SU-DHL-6 (cell line): ENCODE measurements around the gene EFTUD2.

Experiments
- H2AFZ ChIP-seq: fragments of 200-600 bp; sonication (generic); 2 replicates; pipeline ENCODE4 v1.6.1; 2014; ENCODE audit warnings: low read depth, mild to moderate bottlenecking, moderate library complexity, mixed read lengths, antibody characterized with exemption, low read length; ENCODE audit not compliant: severe bottlenecking
- H3F3A ChIP-seq: fragments of 200-600 bp; shearing (Covaris generic); 2 replicates; pipeline ENCODE4 v1.6.0; 2016; ENCODE audit warnings: antibody characterized with exemption, mild to moderate bottlenecking; ENCODE audit not compliant: insufficient read depth
- H3K27ac ChIP-seq: fragments of 200-600 bp; sonication (generic); 2 replicates; pipeline ENCODE4 v1.5.1; 2016; ENCODE audit warnings: low read depth, mild to moderate bottlenecking, low read length, moderate library complexity, mixed read lengths
- H3K27me3 ChIP-seq: fragments of 200-600 bp; sonication (generic), shearing (Covaris generic); 2 replicates; pipeline ENCODE4 v1.6.0; 2014; ENCODE audit warnings: mild to moderate bottlenecking, low read length
- H3K36me3 ChIP-seq: fragments of 200-600 bp; sonication (generic); 2 replicates; pipeline ENCODE4 v1.6.1; 2014; ENCODE audit warnings: mild to moderate bottlenecking, low read length, mixed read lengths
- H3K4me2 ChIP-seq: fragments of 300-600, 200-600 bp; shearing (Covaris generic), sonication (generic); 2 replicates; pipeline ENCODE4 v1.6.0; 2014; ENCODE audit warnings: low read length, low read depth, mild to moderate bottlenecking; ENCODE audit not compliant: poor library complexity, severe bottlenecking
- H3K4me3 ChIP-seq: fragments of 200-600 bp; sonication (generic); 2 replicates; pipeline ENCODE4 v1.5.1; 2014; ENCODE audit warnings: antibody characterized with exemption, low read length, mild to moderate bottlenecking, mixed read lengths; ENCODE audit not compliant: insufficient read depth, poor library complexity, severe bottlenecking
- H3K79me2 ChIP-seq: fragments of 200-600 bp; sonication (generic); 2 replicates; pipeline ENCODE4 v1.6.1; 2014; ENCODE audit warnings: mild to moderate bottlenecking, low read length, moderate library complexity; ENCODE audit not compliant: insufficient read depth
- H3K9ac ChIP-seq: fragments of 200-600 bp; sonication (generic); 2 replicates; pipeline ENCODE4 v1.7.0; 2014; ENCODE audit warnings: mild to moderate bottlenecking, low read length
- H3K9me2 ChIP-seq: fragments of 200-600 bp; sonication (generic); replicated peaks from 2 replicates; pipeline ENCODE4 v1.6.1; 2014; ENCODE audit warnings: low read length; ENCODE audit not compliant: insufficient read depth
- H3K9me3 ChIP-seq: fragments of 200-600 bp; sonication (generic); 2 replicates; pipeline ENCODE4 v1.6.1; 2014; ENCODE audit warnings: low read length, mixed read lengths; ENCODE audit not compliant: insufficient read depth
- H4K20me1 ChIP-seq: fragments of 200-600 bp; sonication (generic); 2 replicates; pipeline ENCODE4 v1.6.1; 2014; ENCODE audit warnings: low read depth, mild to moderate bottlenecking, antibody characterized with exemption, low read length, moderate library complexity, mixed read lengths
- EZH2phosphoT487 ChIP-seq: fragments of 200-600 bp; sonication (generic), shearing (Covaris generic); conservative IDR thresholded peaks from 2 replicates; pipeline ENCODE4 v1.6.1; 2018; ENCODE audit warnings: mild to moderate bottlenecking, antibody characterized with exemption, low read length, moderate library complexity, mixed read lengths
- TF ChIP-seq, protein P1 (sequence below): fragments of 200-600 bp; sonication (generic); IDR thresholded peaks from one replicate; pipeline ENCODE4 v1.5.1; 2017; ENCODE audit warnings: antibody characterized with exemption, mild to moderate bottlenecking, low read length, moderate library complexity; ENCODE audit not compliant: insufficient read depth, poor library complexity, severe bottlenecking

EFTUD2 gene

DNA sequence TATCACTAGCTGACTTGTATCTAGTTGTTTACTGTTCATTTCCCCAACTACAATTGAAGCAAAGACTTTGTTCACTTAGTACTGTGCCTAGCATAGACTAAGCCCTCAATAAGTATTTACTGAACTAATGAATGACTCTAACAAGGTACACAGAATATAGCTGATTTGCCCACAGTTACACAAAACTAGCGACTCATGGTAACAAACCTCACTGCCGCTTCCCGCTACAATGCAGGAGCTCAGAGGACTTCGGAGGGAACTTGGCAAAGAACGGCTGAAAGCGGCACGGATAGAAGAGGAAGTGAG is 524 bp downstream of the EFTUD2 start:
- no peaks in the 10 kb centered on the region; the same call in 1 of the 2 replicates for H3K36me3 ChIP-seq
- H3F3A ChIP-seq: no peaks in the 10 kb centered on the region
- H3K4me3 ChIP-seq: peak overlapping the region; percentile 81
- H3K4me2 ChIP-seq: peak overlapping the region; percentile 71
- TF ChIP-seq, protein P1, sequence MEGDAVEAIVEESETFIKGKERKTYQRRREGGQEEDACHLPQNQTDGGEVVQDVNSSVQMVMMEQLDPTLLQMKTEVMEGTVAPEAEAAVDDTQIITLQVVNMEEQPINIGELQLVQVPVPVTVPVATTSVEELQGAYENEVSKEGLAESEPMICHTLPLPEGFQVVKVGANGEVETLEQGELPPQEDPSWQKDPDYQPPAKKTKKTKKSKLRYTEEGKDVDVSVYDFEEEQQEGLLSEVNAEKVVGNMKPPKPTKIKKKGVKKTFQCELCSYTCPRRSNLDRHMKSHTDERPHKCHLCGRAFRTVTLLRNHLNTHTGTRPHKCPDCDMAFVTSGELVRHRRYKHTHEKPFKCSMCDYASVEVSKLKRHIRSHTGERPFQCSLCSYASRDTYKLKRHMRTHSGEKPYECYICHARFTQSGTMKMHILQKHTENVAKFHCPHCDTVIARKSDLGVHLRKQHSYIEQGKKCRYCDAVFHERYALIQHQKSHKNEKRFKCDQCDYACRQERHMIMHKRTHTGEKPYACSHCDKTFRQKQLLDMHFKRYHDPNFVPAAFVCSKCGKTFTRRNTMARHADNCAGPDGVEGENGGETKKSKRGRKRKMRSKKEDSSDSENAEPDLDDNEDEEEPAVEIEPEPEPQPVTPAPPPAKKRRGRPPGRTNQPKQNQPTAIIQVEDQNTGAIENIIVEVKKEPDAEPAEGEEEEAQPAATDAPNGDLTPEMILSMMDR: no peak
- no peaks in the 10 kb centered on the region for H3K9me2 ChIP-seq
- H4K20me1 ChIP-seq: no peaks in the 10 kb centered on the region
- peak overlapping the region; percentile 53 for H2AFZ ChIP-seq
- peaks cover 46% of the 10 kb centered on the region for H3K79me2 ChIP-seq
- no peaks in the 10 kb centered on the region for H3K27me3 ChIP-seq
- peak overlapping the region; percentile 79 for H3K27ac ChIP-seq
- H3K9ac ChIP-seq: peak overlapping the region; percentile 85
- no peaks in the 10 kb centered on the region for H3K9me3 ChIP-seq

DNA sequence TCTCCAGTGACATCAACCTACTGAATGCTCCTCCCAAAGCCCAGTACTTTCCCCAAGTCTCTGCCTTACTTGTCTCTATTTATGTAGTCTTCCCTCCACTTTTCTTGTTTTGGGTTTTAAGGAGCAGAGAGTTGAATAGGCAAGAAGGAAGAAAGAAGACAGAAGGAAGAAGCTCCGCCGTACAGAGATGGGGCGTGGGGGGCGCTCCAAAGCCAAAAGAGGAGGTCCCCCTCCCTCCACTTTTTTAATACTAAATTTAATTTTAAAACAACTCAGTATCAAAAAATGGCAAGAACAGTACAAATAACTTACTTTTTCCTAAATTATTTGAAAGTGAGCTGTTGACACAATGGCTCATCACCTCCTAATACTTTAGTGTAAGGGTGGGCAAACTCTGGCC is 4.6 kb downstream of the EFTUD2 start:
- no peak overlapping the region for H3K4me2 ChIP-seq
- H3K9me3 ChIP-seq: no peaks in the 10 kb centered on the region
- H3K36me3 ChIP-seq: peaks cover 2% of the 10 kb centered on the region; the same call in 1 of the 2 replicates
- no peaks in the 10 kb centered on the region for H3F3A ChIP-seq
- TF ChIP-seq, protein P1: no peak
- no peak for TF ChIP-seq EZH2phosphoT487
- H3K9me2 ChIP-seq: no peaks in the 10 kb centered on the region
- H3K4me3 ChIP-seq: no peak overlapping the region
- H4K20me1 ChIP-seq: no peaks in the 10 kb centered on the region
- no peak overlapping the region for H3K27ac ChIP-seq
- H3K9ac ChIP-seq: no peak overlapping the region
- H2AFZ ChIP-seq: no peak overlapping the region
- no peaks in the 10 kb centered on the region for H3K27me3 ChIP-seq
- H3K79me2 ChIP-seq: peaks cover 74% of the 10 kb centered on the region

DNA sequence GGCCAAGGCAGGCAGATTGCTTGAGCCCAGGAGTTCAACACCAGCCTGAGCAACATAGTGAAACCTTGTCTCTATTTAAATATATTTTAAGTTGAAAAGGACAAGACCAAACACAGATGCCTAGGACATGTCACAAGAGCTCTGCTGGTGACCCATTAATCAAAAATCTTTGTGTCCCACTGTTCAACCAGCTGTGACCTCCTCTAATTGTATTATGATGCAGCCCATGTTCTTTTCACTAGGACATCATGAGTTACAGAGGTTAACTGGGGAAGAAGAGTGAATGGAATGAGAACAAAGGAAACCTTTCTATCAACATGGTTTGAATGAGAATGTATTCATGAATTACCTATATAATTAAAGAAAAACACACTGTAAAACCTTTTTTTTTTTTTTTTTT is 7.0 kb downstream of the EFTUD2 start:
- H3K79me2 ChIP-seq: peaks cover 79% of the 10 kb centered on the region
- TF ChIP-seq EZH2phosphoT487: no peak
- TF ChIP-seq, protein P1: no peak
- H3K27ac ChIP-seq: no peak overlapping the region
- H3K9ac ChIP-seq: no peak overlapping the region
- peaks cover 2% of the 10 kb centered on the region; the same call in 1 of the 2 replicates for H3K36me3 ChIP-seq
- no peak overlapping the region for H3K4me2 ChIP-seq
- no peak overlapping the region for H2AFZ ChIP-seq
- H3K9me2 ChIP-seq: no peaks in the 10 kb centered on the region
- H3K27me3 ChIP-seq: no peaks in the 10 kb centered on the region
- no peak overlapping the region for H3K4me3 ChIP-seq
- H4K20me1 ChIP-seq: peaks cover 5% of the 10 kb centered on the region; the same call in 1 of the 2 replicates
- no peaks in the 10 kb centered on the region for H3K9me3 ChIP-seq
- no peaks in the 10 kb centered on the region for H3F3A ChIP-seq
